Breast epithelium (tissue), 4 donors: Measurements from ENCODE around the gene RASSF1. TPM values are rescaled to one million over a fixed set of nuclear protein-coding genes. Genes with fewer than 3 reads are reported as not detected.

Source experiments
- DNase-seq, 2 donors: peaks; one replicate each; pipeline ENCODE4 v3.0.0-alpha.2; 2019; ENCODE audit warnings: low spot score in 2 of 2
- H3K27ac ChIP-seq, 2 donors: fragments of 200-600 bp; sonication (generic) in 1 of 2; one replicate each; pipeline ENCODE4 v1.5.1; 2016 to 2019; ENCODE audit warnings: mild to moderate bottlenecking in 1 of 2
- H3K27me3 ChIP-seq, 2 donors: fragments of 200-600 bp; sonication (generic) in 1 of 2; one replicate each; pipeline versions ENCODE4 v1.5.1 to v1.6.0; 2017 to 2019; ENCODE audit warnings: control low read depth in 1 of 2, mild to moderate bottlenecking in 1 of 2
- H3K36me3 ChIP-seq: fragments of 200-600 bp; one replicate; pipeline ENCODE4 v1.5.1; 2019
- H3K4me1 ChIP-seq, 2 donors: fragments of 200-600 bp; sonication (generic); one replicate each; pipeline ENCODE4 v1.5.1; 2016 to 2019; ENCODE audit warnings: control low read depth in 1 of 2
- H3K4me3 ChIP-seq, 3 donors: fragments of 200-600 bp; sonication (generic); 1 replicate in 2 of 3; 2 replicates in 1 of 3; pipeline ENCODE4 v1.5.1; 2016 to 2019; ENCODE audit warnings: mild to moderate bottlenecking in 3 of 3, moderate library complexity in 2 of 3
- H3K9me3 ChIP-seq, 2 donors: fragments of 200-600 bp; sonication (generic) in 1 of 2; one replicate each; pipeline ENCODE4 v1.5.1; 2016 to 2019; ENCODE audit warnings: control low read depth in 1 of 2
- POLR2A ChIP-seq: fragments of 450-650 bp; IDR thresholded peaks from one replicate; pipeline ENCODE4 v1.6.1; 2016; ENCODE audit warnings: antibody characterized with exemption, mild to moderate bottlenecking, moderate library complexity
- POLR2AphosphoS5 ChIP-seq, 3 donors: sonication (generic); formaldehyde crosslinking; IDR thresholded peaks; one replicate each; pipeline ENCODE4 v1.6.1; 2017; ENCODE audit warnings: antibody characterized with exemption in 3 of 3
- intact Hi-C: fragments of 100-400 bp; cut with DNase I; formaldehyde crosslinking; loops from one replicate; pipeline ENCODE4 v1.15.1; 2023; ENCODE audit warnings: low total_unique reads
- total RNA-seq, 3 donors: library from RNA; depleted of rRNA; stranded (reverse); fragments of >200 nt; gene quantifications; one replicate each; pipeline ENCODE4 v1.1.0, GENCODE V29; 2016
- TF ChIP-seq, protein P1 (sequence below), 3 donors: fragments of 450-650 bp; IDR thresholded peaks; one replicate each; pipeline ENCODE4 v1.5.1; 2016 to 2017; ENCODE audit warnings: antibody characterized with exemption in 3 of 3, mild to moderate bottlenecking in 3 of 3, moderate library complexity in 3 of 3

Gene RASSF1
- total RNA-seq, 3 donors from 2014 or later = 42.7 to 63.6 (median 49.8) TPM

DNA sequence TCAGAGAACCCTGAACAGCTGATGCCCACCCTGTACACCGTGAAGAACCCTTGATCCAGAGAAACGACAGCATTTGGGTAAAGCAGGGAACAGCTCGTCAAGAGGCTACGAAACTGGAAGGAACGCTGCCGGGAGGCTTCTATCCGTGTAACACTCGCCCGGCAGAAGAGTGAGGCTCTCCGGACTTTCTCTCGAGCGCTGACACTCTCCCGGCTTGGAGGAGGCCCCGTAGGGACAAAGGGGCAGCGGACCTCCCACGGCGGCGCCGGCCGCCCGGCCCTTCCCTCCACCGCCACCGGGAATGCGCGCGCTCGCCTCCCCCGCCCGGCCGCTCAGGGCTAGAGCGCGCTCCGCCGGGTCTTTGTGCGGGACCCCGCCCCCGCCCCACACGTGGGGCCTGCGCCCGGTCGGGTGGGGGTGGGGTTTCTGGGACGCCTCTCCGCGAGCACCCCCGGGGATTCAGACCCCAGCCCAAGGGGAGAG is 19.7 kb downstream of the RASSF1 start:
- no peaks in the 10 kb centered on the region for H3K9me3 ChIP-seq
- intact Hi-C loops = no loop called here
- no peaks in the 10 kb centered on the region for H3K27me3 ChIP-seq
- H3K4me1 ChIP-seq = peaks cover 18 to 45% of the 10 kb centered on the region in 2 donors
- peak in 1 of 2 donors; percentile 61 for DNase-seq
- H3K36me3 ChIP-seq = no peaks in the 10 kb centered on the region
- peak overlapping the region; percentile 93 to 94 for H3K27ac ChIP-seq
- peak overlapping the region; percentile 54 to 85 (median 79) for H3K4me3 ChIP-seq
- TF ChIP-seq, protein P1, sequence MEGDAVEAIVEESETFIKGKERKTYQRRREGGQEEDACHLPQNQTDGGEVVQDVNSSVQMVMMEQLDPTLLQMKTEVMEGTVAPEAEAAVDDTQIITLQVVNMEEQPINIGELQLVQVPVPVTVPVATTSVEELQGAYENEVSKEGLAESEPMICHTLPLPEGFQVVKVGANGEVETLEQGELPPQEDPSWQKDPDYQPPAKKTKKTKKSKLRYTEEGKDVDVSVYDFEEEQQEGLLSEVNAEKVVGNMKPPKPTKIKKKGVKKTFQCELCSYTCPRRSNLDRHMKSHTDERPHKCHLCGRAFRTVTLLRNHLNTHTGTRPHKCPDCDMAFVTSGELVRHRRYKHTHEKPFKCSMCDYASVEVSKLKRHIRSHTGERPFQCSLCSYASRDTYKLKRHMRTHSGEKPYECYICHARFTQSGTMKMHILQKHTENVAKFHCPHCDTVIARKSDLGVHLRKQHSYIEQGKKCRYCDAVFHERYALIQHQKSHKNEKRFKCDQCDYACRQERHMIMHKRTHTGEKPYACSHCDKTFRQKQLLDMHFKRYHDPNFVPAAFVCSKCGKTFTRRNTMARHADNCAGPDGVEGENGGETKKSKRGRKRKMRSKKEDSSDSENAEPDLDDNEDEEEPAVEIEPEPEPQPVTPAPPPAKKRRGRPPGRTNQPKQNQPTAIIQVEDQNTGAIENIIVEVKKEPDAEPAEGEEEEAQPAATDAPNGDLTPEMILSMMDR (IDR thresholded peaks at IDR 0.05) = no peak
- no peak for TF ChIP-seq POLR2A
- TF ChIP-seq POLR2AphosphoS5 (IDR thresholded peaks at IDR 0.05) = no peak

GRCh38 chr3:50319894-50320625 is 20.6 kb downstream of the RASSF1 start:
- DNase-seq = no peak
- no peaks in the 10 kb centered on the region for H3K9me3 ChIP-seq
- H3K4me1 ChIP-seq = peaks cover 18 to 45% of the 10 kb centered on the region in 2 donors
- H3K27ac ChIP-seq = peak overlapping the region; percentile 93 to 94
- TF ChIP-seq POLR2AphosphoS5 (IDR thresholded peaks at IDR 0.05) (no peak), POLR2A (no peak)
- TF ChIP-seq, protein P1 (IDR thresholded peaks at IDR 0.05) = no peak
- no peaks in the 10 kb centered on the region for H3K27me3 ChIP-seq
- H3K36me3 ChIP-seq = no peaks in the 10 kb centered on the region
- peak overlapping the region; percentile 54 to 85 (median 79) for H3K4me3 ChIP-seq
- intact Hi-C loops = no loop called here

GRCh38 chr3:50319181-50319893 is 21.3 kb downstream of the RASSF1 start:
- intact Hi-C loops = no loop called here
- peak overlapping the region; percentile 54 to 85 (median 79) for H3K4me3 ChIP-seq

DNA sequence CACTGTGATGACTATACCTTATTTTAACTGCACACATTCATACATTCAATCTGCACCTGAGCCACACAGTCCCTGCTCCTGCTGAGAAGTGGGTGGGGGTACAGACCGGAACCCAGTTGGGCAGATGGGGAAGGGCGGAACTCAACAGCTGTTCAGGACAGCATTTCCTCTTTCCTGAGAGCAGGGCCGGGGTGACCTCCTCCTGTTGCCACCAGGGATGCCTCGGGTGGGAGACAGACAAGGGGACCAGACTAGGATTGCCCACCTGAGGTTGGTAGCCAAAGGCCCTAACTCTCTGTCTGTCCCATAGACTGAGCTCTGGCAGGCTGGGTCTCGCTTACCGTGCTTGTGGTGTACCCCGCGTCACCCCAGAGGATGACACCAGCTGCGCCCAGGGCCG is 22.0 kb downstream of the RASSF1 start:
- no peak for DNase-seq
- intact Hi-C loops = no loop called here
- Histone ChIP-seq H3K4me3 (peak overlapping the region; percentile 54 to 85 (median 79)), H3K36me3 (no peaks in the 10 kb centered on the region), H3K27ac (peak overlapping the region; percentile 94), H3K27me3 (no peaks in the 10 kb centered on the region), H3K9me3 (no peaks in the 10 kb centered on the region), H3K4me1 (peaks cover 18 to 45% of the 10 kb centered on the region in 2 donors)
- TF ChIP-seq, protein P1 (IDR thresholded peaks at IDR 0.05) = no peak

More at GRCh38 chr3:50319181-50319893, 21.3 kb downstream of the RASSF1 start:
- no peak for DNase-seq
- Histone ChIP-seq H3K4me1 (peaks cover 18 to 45% of the 10 kb centered on the region in 2 donors), H3K9me3 (no peaks in the 10 kb centered on the region), H3K36me3 (no peaks in the 10 kb centered on the region), H3K27ac (peak overlapping the region; percentile 94), H3K27me3 (no peaks in the 10 kb centered on the region)
- no peak for TF ChIP-seq POLR2AphosphoS5 (IDR thresholded peaks at IDR 0.05)
- TF ChIP-seq POLR2A = no peak
- TF ChIP-seq, protein P1 (IDR thresholded peaks at IDR 0.05) = no peak

DNA sequence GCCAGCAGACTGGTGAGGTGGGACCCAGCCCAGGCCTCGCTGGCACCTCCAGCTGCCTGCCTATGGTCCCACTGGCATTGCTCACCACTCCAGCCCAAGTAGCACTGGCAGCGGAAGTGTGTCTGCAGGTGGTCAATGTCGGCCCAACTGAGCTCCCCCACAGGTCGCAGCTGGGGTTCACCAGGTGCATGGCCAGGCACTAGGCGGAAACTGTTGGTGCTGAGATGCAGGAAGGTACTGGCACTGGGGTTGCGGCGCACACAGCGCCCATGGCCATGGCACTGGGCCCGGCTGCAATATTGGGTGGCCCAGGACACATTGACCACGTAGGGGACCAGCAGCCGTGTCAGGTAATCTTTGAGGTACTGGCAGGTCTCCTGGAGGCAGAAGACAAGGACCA is 22.5 kb downstream of the RASSF1 start:
- TF ChIP-seq, protein P1 (IDR thresholded peaks at IDR 0.05) = no peak
- Histone ChIP-seq H3K9me3 (no peaks in the 10 kb centered on the region), H3K27me3 (no peaks in the 10 kb centered on the region), H3K36me3 (no peaks in the 10 kb centered on the region), H3K27ac (peak overlapping the region; percentile 94), H3K4me3 (peak overlapping the region in 2 of 3 donors; percentile 54 to 85), H3K4me1 (peaks cover 18 to 45% of the 10 kb centered on the region in 2 donors)
- intact Hi-C loops = no loop called here
- DNase-seq = no peak
